Fibroblast of pulmonary artery (primary cell): ENCODE data around the gene PLA2G4D.

Source experiments
- DNase-seq: peaks from one replicate; pipeline ENCODE4 v3.0.0-alpha.2; 2010; ENCODE audit warnings: low read depth
- H3K4me3 ChIP-seq: replicated peaks from 2 replicates; pipeline ENCODE4 v1.5.1; 2011; ENCODE audit warnings: low read depth, mild to moderate bottlenecking, control low read depth, low read length, moderate library complexity
- CTCF ChIP-seq: IDR thresholded peaks from 2 replicates; pipeline ENCODE4 v1.5.1; 2011; ENCODE audit warnings: mild to moderate bottlenecking, control low read depth, low read length, inconsistent platforms; ENCODE audit errors: missing control alignments

The PLA2G4D gene

DNA sequence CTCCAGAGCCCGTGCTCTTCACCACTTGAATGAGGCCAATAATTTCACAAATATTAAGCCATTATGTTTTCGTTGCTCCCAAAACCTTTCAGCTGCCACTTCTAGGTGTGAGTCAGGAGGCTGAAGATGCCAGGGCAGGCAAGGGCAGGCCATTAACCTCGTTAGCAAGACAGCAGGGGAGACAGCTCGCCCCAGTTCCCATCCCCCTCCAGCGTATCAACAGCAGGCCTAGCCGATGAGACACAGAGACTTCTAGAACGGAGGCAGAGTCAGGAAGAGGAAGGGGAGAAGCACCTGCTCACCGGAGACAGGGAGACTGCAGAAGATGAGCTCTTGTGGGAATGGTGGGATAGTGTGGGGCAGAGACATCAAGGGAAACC is 45.6 kb downstream of the PLA2G4D start:
- no peak overlapping the region for H3K4me3 ChIP-seq
- TF ChIP-seq CTCF = no peak
- no peak for DNase-seq

DNA sequence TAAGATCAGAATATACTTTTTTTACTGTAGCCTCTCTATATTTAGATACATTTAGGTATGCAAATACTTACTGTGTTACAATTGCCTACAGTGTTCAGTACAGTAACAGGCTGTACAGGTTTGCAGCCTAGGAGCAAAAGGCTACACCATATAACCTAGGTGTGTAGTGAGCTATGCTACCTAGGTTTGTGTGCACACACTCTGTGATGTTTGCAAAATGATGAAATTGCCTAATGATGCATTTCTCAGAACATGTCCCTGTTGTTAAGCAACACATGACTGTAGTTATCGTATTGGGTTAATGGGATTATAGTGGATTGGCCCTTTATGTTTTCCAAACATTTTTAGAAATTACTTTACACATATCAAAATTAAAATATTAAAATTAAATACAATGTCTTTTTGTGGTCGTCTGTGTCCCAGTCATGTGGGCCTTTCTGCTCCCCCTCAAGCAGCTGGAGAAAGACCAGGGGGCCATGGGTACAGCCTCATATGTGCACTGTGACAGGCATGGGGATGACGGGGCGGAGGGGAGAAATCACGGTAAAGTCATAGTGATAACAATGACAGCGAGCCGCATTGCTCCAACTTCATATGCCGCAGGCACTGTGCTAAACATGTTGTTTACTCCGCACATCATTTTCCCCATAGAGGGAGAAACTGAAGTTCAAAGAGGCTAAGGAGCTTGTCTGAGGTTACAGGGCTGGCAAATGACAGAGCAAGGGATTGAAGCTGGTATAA is 46.1 kb downstream of the PLA2G4D start:
- H3K4me3 ChIP-seq = no peak overlapping the region
- TF ChIP-seq CTCF = no peak
- DNase-seq = no peak

GRCh38 chr15:42046597-42046996 is 47.8 kb downstream of the PLA2G4D start:
- no peak for DNase-seq
- no peak for TF ChIP-seq CTCF
- no peak overlapping the region for H3K4me3 ChIP-seq

GRCh38 chr15:42045211-42045615 is 49.1 kb downstream of the PLA2G4D start:
- no peak overlapping the region for H3K4me3 ChIP-seq
- TF ChIP-seq CTCF = no peak
- DNase-seq = no peak

GRCh38 chr15:42042602-42043400 is 51.6 kb downstream of the PLA2G4D start:
- TF ChIP-seq CTCF = no peak
- no peak for DNase-seq
- no peak overlapping the region for H3K4me3 ChIP-seq

DNA sequence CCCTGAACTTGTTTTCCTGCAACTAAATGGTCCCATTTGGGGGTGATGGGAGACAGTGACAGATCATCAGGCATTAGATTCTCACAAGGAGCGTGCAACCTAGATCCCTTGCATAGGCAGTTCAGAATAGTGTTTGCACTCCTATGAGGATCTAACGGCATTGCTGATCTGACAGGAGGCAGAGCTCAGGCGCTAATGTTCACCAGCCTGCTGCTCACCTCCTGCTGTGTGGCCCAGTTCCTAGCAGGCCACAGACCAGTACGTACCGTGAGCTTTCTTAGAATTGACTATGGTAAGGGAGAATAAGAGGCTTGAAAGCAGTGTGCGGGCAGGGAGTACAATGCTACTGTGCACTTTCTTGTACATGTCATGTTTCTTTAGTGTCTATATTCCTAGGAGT is 56.0 kb downstream of the PLA2G4D start:
- TF ChIP-seq CTCF = no peak
- no peak overlapping the region for H3K4me3 ChIP-seq
- DNase-seq = no peak
